Spleen (tissue), 11 donors: ENCODE results near the gene KCNQ1. TPM values are rescaled to one million over a fixed set of nuclear protein-coding genes. Genes with fewer than 3 reads are reported as not detected.

ENCODE experiments used
- DNase-seq: peaks from one replicate; pipeline ENCODE4 v3.0.0-alpha.2; 2020
- H3K27ac ChIP-seq, 8 donors: fragments of 200-600 bp; sonication (generic) in 7 of 8; 1 replicate in 4 of 8; 2 replicates in 4 of 8; pipeline versions ENCODE4 v1.5.0 to v1.8.0; 2016 to 2021; ENCODE audit warnings: inconsistent platforms in 4 of 8, mild to moderate bottlenecking in 4 of 8, moderate library complexity in 1 of 8
- H3K27me3 ChIP-seq, 7 donors: fragments of 200-600 bp; sonication (generic) in 6 of 7; replicated peaks in 1 of 7; 1 replicate in 4 of 7; 2 replicates in 3 of 7; pipeline versions ENCODE4 v1.5.0 to v1.8.0; 2016 to 2021; ENCODE audit warnings: inconsistent platforms in 3 of 7, mild to moderate bottlenecking in 1 of 7
- H3K36me3 ChIP-seq, 6 donors: fragments of 200-600 bp; sonication (generic) in 5 of 6; 1 replicate in 4 of 6; 2 replicates in 2 of 6; pipeline versions ENCODE4 v1.5.0 to v1.8.0; 2016 to 2021; ENCODE audit warnings: inconsistent platforms in 2 of 6
- H3K4me1 ChIP-seq, 6 donors: fragments of 200-600 bp; sonication (generic) in 5 of 6; 1 replicate in 3 of 6; 2 replicates in 3 of 6; pipeline versions ENCODE4 v1.5.0 to v1.8.0; 2016 to 2021; ENCODE audit warnings: inconsistent platforms in 3 of 6
- H3K4me3 ChIP-seq, 8 donors: fragments of 200-600 bp; sonication (generic) in 7 of 8; 1 replicate in 4 of 8; 2 replicates in 4 of 8; pipeline versions ENCODE4 v1.5.0 to v1.8.0; 2016 to 2021; ENCODE audit warnings: inconsistent platforms in 4 of 8, mild to moderate bottlenecking in 4 of 8, moderate library complexity in 2 of 8
- H3K9me3 ChIP-seq, 8 donors: fragments of 200-600 bp; sonication (generic) in 7 of 8; 1 replicate in 4 of 8; 2 replicates in 4 of 8; pipeline versions ENCODE4 v1.5.0 to v1.8.0; 2016 to 2021; ENCODE audit warnings: inconsistent platforms in 4 of 8
- CTCF ChIP-seq, 11 experiments: fragments of 200-600 bp in 7 of 11; fragments of 450-650 bp in 4 of 11; sonication (generic) in 4 of 11; IDR thresholded peaks in 8 of 11; conservative IDR thresholded peaks in 3 of 11; 1 replicate in 7 of 11; 2 replicates in 4 of 11; pipeline versions ENCODE4 v1.4.0 to v1.8.0; 2016 to 2021; ENCODE audit warnings: antibody characterized with exemption in 11 of 11, inconsistent platforms in 4 of 11, mild to moderate bottlenecking in 1 of 11
- POLR2A ChIP-seq, 3 donors: fragments of 450-650 bp; IDR thresholded peaks; one replicate each; pipeline ENCODE4 v1.5.1; 2017; ENCODE audit warnings: antibody characterized with exemption in 3 of 3, mild to moderate bottlenecking in 1 of 3
- POLR2AphosphoS5 ChIP-seq, 3 donors: sonication (generic); formaldehyde crosslinking; IDR thresholded peaks; one replicate each; pipeline ENCODE4 v1.5.1; 2017; ENCODE audit warnings: antibody characterized with exemption in 3 of 3
- WGBS, 5 donors: extraction: QIAGEN DNeasy Blood & Tissue Kit in 3 of 5; methylation state at CpG; one replicate each; pipeline versions ENCODE4 v1.1.5 to v1.1.7; 2013 to 2018; 5-methylcytosine and 5-hydroxymethylcytosine counted together
- intact Hi-C: fragments of 100-400 bp; cut with DNase I; formaldehyde crosslinking; loops from one replicate; pipeline ENCODE4 v1.15.0; 2023; ENCODE audit warnings: low total_unique reads
- polyA plus RNA-seq, 3 donors: library from polyadenylated mRNA; stranded (reverse); fragments of 200-250 nt; gene quantifications; one replicate each; pipeline ENCODE4 v1.2.1, GENCODE V29; 2013
- total RNA-seq, 7 donors: library from RNA; depleted of rRNA in 3 of 7; stranded (reverse); fragments of >200 nt in 3 of 7; fragmentation: NEBNext Ultra II Directional in 4 of 7; extraction: Animal tissue kit (Norgen Biotek cat#: 25700) in 4 of 7; gene quantifications; one replicate each; pipeline versions ENCODE4 v1.1.0 to v1.2.1, GENCODE V29; 2016 to 2021
- donor health status: healthy with polysubstance abuse.
- donor health status: DM: no; HTN: no; CAD: no; lungs with moderate emphysema.
- donor health status: DM: no; HTN: no; CAD: no.
- donor health status: Bipolar disorder and iron deficiency.
- donor health status: healthy.
- donor health status: DM: no; HTN: no; CAD: no.
- donor health status: DM: yes; HTN: yes; CAD: no.

Gene KCNQ1
- total and polyA plus RNA-seq, 10 donors: 3.3 to 21.6 (median 13.5) TPM

DNA sequence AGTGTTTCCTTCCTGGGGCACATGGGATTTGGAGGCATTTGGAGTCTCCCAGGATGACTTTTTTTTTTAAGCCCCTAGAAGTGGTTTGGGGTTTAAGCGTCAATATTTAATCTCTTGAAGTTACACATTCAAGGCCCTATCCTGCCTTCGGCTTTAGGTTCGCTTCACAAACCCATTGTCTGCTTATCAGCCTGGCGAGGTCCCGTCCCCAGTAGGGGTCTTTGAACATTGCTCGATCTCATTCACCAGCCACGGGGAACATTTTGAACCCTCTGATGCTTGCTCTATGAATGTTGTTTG is 75.9 kb downstream of the KCNQ1 start:
- 80 to 95% (median 94%) methylated on average over 7 of the region's 7 CpGs for WGBS, 5 donors
- TF ChIP-seq CTCF (IDR thresholded peaks at IDR 0.05 in 8 of 11, conservative IDR thresholded peaks at IDR 0.05 in 3 of 11): no peak
- no peak for TF ChIP-seq POLR2AphosphoS5 (IDR thresholded peaks at IDR 0.05)
- no peak for TF ChIP-seq POLR2A (IDR thresholded peaks at IDR 0.05)
- intact Hi-C loops: no loop called here
- Histone ChIP-seq H3K4me1 (peaks cover 0 to 3% (median 2%) of the 10 kb centered on the region in 6 donors), H3K9me3 (no peaks in the 10 kb centered on the region), H3K27me3 (no peaks in the 10 kb centered on the region), H3K36me3 (no peaks in the 10 kb centered on the region), H3K27ac (no peak overlapping the region), H3K4me3 (no peak overlapping the region)
- DNase-seq: no peak

- Histone ChIP-seq H3K9me3 (no peaks in the 10 kb centered on the region), H3K36me3 (no peaks in the 10 kb centered on the region), H3K27me3 (no peaks in the 10 kb centered on the region), H3K4me1 (peaks cover 0 to 8% (median 7%) of the 10 kb centered on the region in 6 donors), H3K4me3 (no peak overlapping the region), H3K27ac (no peak overlapping the region)
- peak; percentile 45 for DNase-seq
- WGBS, 5 donors: 81 to 87% (median 82%) methylated on average over 26 of the region's 26 CpGs
- TF ChIP-seq POLR2AphosphoS5 (IDR thresholded peaks at IDR 0.05) (no peak), POLR2A (IDR thresholded peaks at IDR 0.05) (no peak), CTCF (IDR thresholded peaks at IDR 0.05 in 8 of 11, conservative IDR thresholded peaks at IDR 0.05 in 3 of 11) (no peak)
- intact Hi-C loops: no loop called here
These were observed 76.4 kb downstream of the KCNQ1 start for GRCh38 chr11:2521081-2521732.

DNA sequence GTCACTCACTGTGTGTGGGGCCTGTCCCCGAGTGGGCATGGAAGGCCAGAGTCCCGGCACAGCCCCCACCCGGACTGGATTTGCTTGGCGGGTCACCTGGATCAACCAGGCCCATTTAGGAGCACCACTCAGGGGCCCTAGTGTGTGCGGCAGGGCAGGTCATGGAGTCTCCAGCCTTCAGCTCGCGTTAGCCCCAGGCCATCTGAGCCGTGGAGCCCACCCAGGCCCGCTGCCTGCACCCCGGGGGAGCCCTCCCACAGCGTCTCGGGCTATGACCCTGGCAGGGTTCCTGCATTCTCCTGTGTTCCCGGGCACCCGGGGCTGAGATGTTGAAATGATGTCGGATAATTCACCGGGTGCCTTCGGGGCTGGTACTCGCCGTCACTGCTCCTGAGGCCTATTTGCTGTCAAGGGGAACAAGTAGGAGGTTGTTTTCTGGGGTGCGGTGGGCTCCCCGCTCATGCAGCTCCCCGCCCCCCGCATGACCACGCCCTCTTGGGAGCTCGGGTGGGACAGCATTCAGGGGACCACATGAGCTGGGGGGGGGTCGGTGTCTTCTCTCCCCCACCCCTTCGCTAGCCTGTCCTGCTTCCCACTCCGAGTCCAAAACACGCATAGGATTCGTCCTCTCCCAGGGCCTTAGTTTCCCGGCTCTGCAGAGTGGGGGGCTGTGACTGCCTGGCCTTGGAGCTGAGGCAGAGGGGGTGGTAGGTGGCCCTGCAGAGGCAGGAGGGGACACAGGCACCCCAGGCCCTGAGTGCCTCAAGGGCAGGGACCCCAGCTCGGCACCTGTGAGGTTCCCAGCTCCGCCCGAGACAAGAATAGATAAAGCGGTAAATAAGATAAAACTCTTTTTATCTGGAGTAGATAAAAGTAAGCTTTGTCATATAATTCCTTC is 77.2 kb downstream of the KCNQ1 start:
- no peak for TF ChIP-seq CTCF (IDR thresholded peaks at IDR 0.05 in 8 of 11, conservative IDR thresholded peaks at IDR 0.05 in 3 of 11)
- TF ChIP-seq POLR2AphosphoS5 (IDR thresholded peaks at IDR 0.05): no peak
- TF ChIP-seq POLR2A (IDR thresholded peaks at IDR 0.05): no peak
- 88 to 96% (median 91%) methylated on average over 27 to 35 of the region's 35 CpGs for WGBS, 5 donors
- no peaks in the 10 kb centered on the region for H3K36me3 ChIP-seq
- no peaks in the 10 kb centered on the region for H3K9me3 ChIP-seq
- intact Hi-C loops: no loop called here
- no peak overlapping the region for H3K27ac ChIP-seq
- H3K27me3 ChIP-seq: no peaks in the 10 kb centered on the region
- peak; percentile 68 for DNase-seq
- H3K4me3 ChIP-seq: no peak overlapping the region
- H3K4me1 ChIP-seq: peaks cover 6 to 16% (median 14%) of the 10 kb centered on the region in 6 donors

DNA sequence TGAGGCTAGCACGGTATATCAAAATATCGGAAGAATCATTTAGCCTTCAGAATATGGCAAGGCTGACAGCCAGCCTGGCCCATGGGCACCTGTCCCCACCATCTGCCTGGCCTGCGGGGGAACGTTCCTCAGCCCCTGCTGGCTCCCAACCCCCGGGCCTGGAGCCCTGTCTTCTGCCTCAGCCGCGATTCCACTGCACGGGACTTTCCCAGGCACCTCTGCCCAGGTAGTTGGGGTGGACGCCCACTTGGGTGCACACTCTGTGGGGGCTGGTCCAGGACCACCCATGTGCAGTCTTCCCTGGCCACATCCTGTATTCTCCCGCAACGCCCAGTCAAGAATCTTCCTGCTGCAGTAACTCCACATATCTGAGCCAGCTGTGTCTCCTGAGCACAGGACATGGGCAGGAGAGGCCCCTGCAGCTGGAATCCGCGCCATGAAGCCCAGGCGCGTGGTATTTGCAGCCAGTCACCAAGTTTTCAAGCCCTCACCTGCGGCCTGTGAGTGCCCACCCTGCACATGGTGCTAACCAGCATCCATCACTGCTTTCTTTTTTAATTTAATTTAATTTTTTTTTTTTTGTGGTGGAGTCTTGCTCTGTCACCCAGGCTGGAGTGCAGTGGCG is 77.9 kb downstream of the KCNQ1 start:
- WGBS, 5 donors: 90 to 93% (median 91%) methylated on average over 17 of the region's 17 CpGs
- no peaks in the 10 kb centered on the region for H3K27me3 ChIP-seq
- H3K9me3 ChIP-seq: no peaks in the 10 kb centered on the region
- no peak overlapping the region for H3K27ac ChIP-seq
- H3K4me3 ChIP-seq: no peak overlapping the region
- H3K4me1 ChIP-seq: peaks cover 6 to 24% (median 21%) of the 10 kb centered on the region in 6 donors
- intact Hi-C loops: no loop called here
- peak; percentile 58 for DNase-seq
- no peaks in the 10 kb centered on the region for H3K36me3 ChIP-seq
- no peak for TF ChIP-seq CTCF (IDR thresholded peaks at IDR 0.05 in 8 of 11, conservative IDR thresholded peaks at IDR 0.05 in 3 of 11)
- TF ChIP-seq POLR2A (IDR thresholded peaks at IDR 0.05): no peak
- TF ChIP-seq POLR2AphosphoS5 (IDR thresholded peaks at IDR 0.05): no peak
